AG20443 (cell line): ENCODE results near the gene SCAP.
A peak's percentile ranks its signal among the peaks of the same experiment; 100 is the strongest.
"Not testable (repeated sequence)": the region's sequence is repeated elsewhere in the genome, so short reads cannot be mapped to it uniquely, and the experiment has no call there.

Experiments used
- DNase-seq: peaks from one replicate; pipeline ENCODE4 v3.0.0; 2012; ENCODE audit warnings: low spot score, mixed read lengths

The SCAP gene

GRCh38 chr3:47398228-47398627 lies 77.5 kb downstream of the SCAP start:
- DNase-seq = no peak

GRCh38 chr3:47394881-47395280 lies 80.9 kb downstream of the SCAP start:
- no peak for DNase-seq

- DNase-seq = no peak
These were observed 81.4 kb downstream of the SCAP start for GRCh38 chr3:47394140-47394870.

GRCh38 chr3:47392933-47393332 lies 82.8 kb downstream of the SCAP start:
- no peak for DNase-seq

GRCh38 chr3:47385796-47386195 lies 89.9 kb downstream of the SCAP start:
- no peak for DNase-seq

GRCh38 chr3:47385007-47385406 lies 90.7 kb downstream of the SCAP start:
- no peak for DNase-seq

- no peak for DNase-seq
These were observed 91.3 kb downstream of the SCAP start for GRCh38 chr3:47384425-47384824.

GRCh38 chr3:47381317-47382157 lies 94.2 kb downstream of the SCAP start:
- peak; percentile 96 for DNase-seq

- peak; percentile 99 for DNase-seq
These were observed 95.0 kb downstream of the SCAP start, which contains the start of gene PTPN23 for GRCh38 chr3:47380601-47381316. Gene PTPN23, plus strand, starts transcription at chr3:47381021. Its CDS starts 76 bp downstream, at chr3:47381097.

- no peak for DNase-seq
These were observed 95.6 kb downstream of the SCAP start for GRCh38 chr3:47380026-47380600.

GRCh38 chr3:47379411-47379899 lies 96.3 kb downstream of the SCAP start:
- no peak for DNase-seq

- DNase-seq = no peak
These were observed 96.9 kb downstream of the SCAP start for GRCh38 chr3:47378869-47379268.

GRCh38 chr3:47377186-47377585 lies 98.6 kb downstream of the SCAP start:
- DNase-seq = no peak

- no peak for DNase-seq
These were observed 99.3 kb downstream of the SCAP start for GRCh38 chr3:47376393-47376792.

GRCh38 chr3:47374587-47374986 lies 101.2 kb downstream of the SCAP start:
- DNase-seq = no peak

GRCh38 chr3:47370887-47371697 lies 104.6 kb downstream of the SCAP start:
- DNase-seq = peak; percentile 65

GRCh38 chr3:47370020-47370419 lies 105.7 kb downstream of the SCAP start:
- not testable (repeated sequence) for DNase-seq

GRCh38 chr3:47367631-47368030 lies 108.1 kb downstream of the SCAP start:
- DNase-seq = no peak

GRCh38 chr3:47366833-47367232 lies 108.9 kb downstream of the SCAP start:
- DNase-seq = no peak

GRCh38 chr3:47365213-47366153 lies 110.3 kb downstream of the SCAP start:
- peak; percentile 46 for DNase-seq
